PC-3 (cell line): ENCODE results near the gene GID4. TPM values are rescaled to one million over a fixed set of nuclear protein-coding genes. Genes with fewer than 3 reads are reported as not detected.

Source experiments
- ATAC-seq: fragments of 200-7000 bp; cut with Tn5 transposase; 2 replicates; pipeline ENCODE4 v1.9.1; 2020; ENCODE audit warnings: mild to moderate bottlenecking, moderate library complexity
- BruUV-seq: library from RNA; stranded (reverse); fragments of 400-500 nt; replicated peaks from 2 replicates; lab custom pipeline; 2021; lab: Mats Ljungman, UMichigan
- CTCF ChIA-PET: fragments of 300-600 bp; sonication (Branson Sonifier 250); formaldehyde crosslinking; loops from one replicate; lab custom pipeline; 2022; ENCODE audit warnings: antibody characterized with exemption; lab: Charles Lee
- POLR2A ChIA-PET: fragments of 300-600 bp; sonication (Branson Sonifier 250); formaldehyde crosslinking; loops from one replicate; lab custom pipeline; 2022; ENCODE audit warnings: antibody characterized with exemption; ENCODE audit not compliant: unreplicated experiment; lab: Charles Lee
- DNase-seq: peaks from one replicate; pipeline ENCODE4 v3.0.0-alpha.2; 2015
- H2AFZ ChIP-seq: fragments of 300-600 bp; sonication (generic); 2 replicates; pipeline ENCODE4 v1.6.0; 2016; ENCODE audit warnings: antibody characterized with exemption, low read length
- H3F3A ChIP-seq: fragments of 300-600 bp; sonication (generic); one replicate; pipeline ENCODE4 v1.6.0; 2017; ENCODE audit warnings: antibody characterized with exemption, low read length, control low read depth, mild to moderate bottlenecking; ENCODE audit not compliant: unreplicated experiment
- H3K27ac ChIP-seq: fragments of 300-600 bp; sonication (generic); 2 replicates; pipeline ENCODE4 v1.5.1; 2016; ENCODE audit warnings: mild to moderate bottlenecking, low read length
- H3K27me3 ChIP-seq: fragments of 300-600 bp; sonication (generic); 2 replicates; pipeline ENCODE4 v1.6.1; 2016; ENCODE audit warnings: low read length, mixed read lengths
- H3K36me3 ChIP-seq: fragments of 300-600 bp; sonication (generic); 2 replicates; pipeline ENCODE4 v1.6.1; 2016; ENCODE audit warnings: low read depth, mixed run types, low read length, mixed read lengths
- H3K4me1 ChIP-seq: fragments of 300-600 bp; sonication (generic); 2 replicates; pipeline ENCODE4 v1.5.1; 2016; ENCODE audit warnings: low read length; ENCODE audit not compliant: insufficient read depth
- H3K4me2 ChIP-seq: fragments of 300-600 bp; sonication (generic); 2 replicates; pipeline ENCODE4 v1.6.0; 2016; ENCODE audit warnings: low read length
- H3K4me3 ChIP-seq: fragments of 300-600 bp; sonication (generic); 2 replicates; pipeline ENCODE4 v1.5.1; 2016; ENCODE audit warnings: mild to moderate bottlenecking, low read length, mixed read lengths
- H3K79me2 ChIP-seq: fragments of 300-600 bp; sonication (generic); 2 replicates; pipeline ENCODE4 v1.6.1; 2017; ENCODE audit warnings: low read length, mixed read lengths
- H3K9ac ChIP-seq: fragments of 300-600 bp; sonication (generic); 2 replicates; pipeline ENCODE4 v1.6.0; 2016; ENCODE audit warnings: mild to moderate bottlenecking, low read length
- H3K9me2 ChIP-seq: fragments of 300-600 bp; sonication (generic); replicated peaks from 2 replicates; pipeline ENCODE4 v1.6.1; 2016; ENCODE audit warnings: mixed run types, low read length, mixed read lengths
- H3K9me3 ChIP-seq: fragments of 300-600 bp; sonication (generic); 2 replicates; pipeline ENCODE4 v1.6.1; 2016; ENCODE audit warnings: low read length, mixed read lengths
- H4K20me1 ChIP-seq: fragments of 300-600 bp; sonication (generic); 2 replicates; pipeline ENCODE4 v1.6.1; 2016; ENCODE audit warnings: low read length, mixed read lengths
- CTCF ChIP-seq: fragments of 300-600 bp; sonication (generic); conservative IDR thresholded peaks from 2 replicates; pipeline ENCODE4 v1.5.1; 2017; ENCODE audit warnings: antibody characterized with exemption, low read depth, mild to moderate bottlenecking, low read length
- EZH2 ChIP-seq: fragments of 300-600 bp; sonication (generic); IDR thresholded peaks from one replicate; pipeline ENCODE4 v1.6.1; 2017; ENCODE audit warnings: antibody characterized with exemption, mild to moderate bottlenecking, low read length; ENCODE audit not compliant: unreplicated experiment
- EZH2phosphoT487 ChIP-seq: fragments of 300-600 bp; sonication (generic); IDR thresholded peaks from 2 replicates; pipeline ENCODE4 v1.6.1; 2018; ENCODE audit warnings: mild to moderate bottlenecking, antibody characterized with exemption, low read length, borderline replicate concordance
- intact Hi-C: fragments of 100-400 bp; cut with micrococcal nuclease; formaldehyde crosslinking; loops from 2 replicates; pipeline ENCODE4 v1.9.0; 2023
- total RNA-seq: library from RNA; depleted of rRNA; stranded (reverse); fragments of >200 nt; gene quantifications from 2 replicates; pipeline ENCODE4 v1.2.3, GENCODE V29; 2014; rRNA removed

Gene GID4
- total RNA-seq, 1 experiment from 2014 or later = 7.3 TPM

- H3F3A ChIP-seq = no peaks in the 10 kb centered on the region
- no peaks in the 10 kb centered on the region for H3K27me3 ChIP-seq
- ChIA-PET POLR2A (no interaction called here), CTCF (no interaction called here)
- H3K9ac ChIP-seq = no peak overlapping the region
- H3K4me3 ChIP-seq = no peak overlapping the region
- H4K20me1 ChIP-seq = no peaks in the 10 kb centered on the region
- H3K79me2 ChIP-seq = no peaks in the 10 kb centered on the region
- DNase-seq (no peak), ATAC-seq (no peak)
- intact Hi-C loops = no loop called here
- BruUV-seq = no TSS peak
- H3K36me3 ChIP-seq = no peaks in the 10 kb centered on the region
- H2AFZ ChIP-seq = no peak overlapping the region
- no peaks in the 10 kb centered on the region for H3K9me2 ChIP-seq
- no peaks in the 10 kb centered on the region for H3K4me1 ChIP-seq
- no peak for TF ChIP-seq CTCF
- TF ChIP-seq EZH2phosphoT487 = no peak
- TF ChIP-seq EZH2 = no peak
- no peak overlapping the region for H3K4me2 ChIP-seq
- H3K27ac ChIP-seq = no peak overlapping the region
- H3K9me3 ChIP-seq = no peaks in the 10 kb centered on the region
Measured at GRCh38 chr17:18116078-18116477, 76.9 kb downstream of the GID4 start.

GRCh38 chr17:18117533-18117932 lies 78.3 kb downstream of the GID4 start:
- H3K79me2 ChIP-seq = no peaks in the 10 kb centered on the region
- no peak for DNase-seq
- H3F3A ChIP-seq = no peaks in the 10 kb centered on the region
- no peak overlapping the region for H2AFZ ChIP-seq
- H3K9ac ChIP-seq = no peak overlapping the region
- H3K9me3 ChIP-seq = no peaks in the 10 kb centered on the region
- no peak overlapping the region for H3K27ac ChIP-seq
- no peaks in the 10 kb centered on the region for H3K9me2 ChIP-seq
- no peaks in the 10 kb centered on the region for H4K20me1 ChIP-seq
- H3K4me3 ChIP-seq = no peak overlapping the region
- ATAC-seq = no peak
- ChIA-PET POLR2A (no interaction called here), CTCF (no interaction called here)
- H3K27me3 ChIP-seq = no peaks in the 10 kb centered on the region
- no peaks in the 10 kb centered on the region for H3K36me3 ChIP-seq
- no peak for TF ChIP-seq CTCF
- no peak for TF ChIP-seq EZH2
- TF ChIP-seq EZH2phosphoT487 = no peak
- no peaks in the 10 kb centered on the region for H3K4me1 ChIP-seq
- intact Hi-C loops = no loop called here
- no peak overlapping the region for H3K4me2 ChIP-seq
- BruUV-seq = no TSS peak

Other genes starting within 250 kb of the GID4 start
- gene SREBF1, start 202.4 kb upstream of the GID4 start, total RNA-seq = 167 and 194 TPM in 2 replicates
- gene TOM1L2, start 67.0 kb upstream of the GID4 start, total RNA-seq = 53.3 and 77.1 TPM in 2 replicates
- gene DRC3, start 66.5 kb upstream of the GID4 start, total RNA-seq = 1.9 and 2.2 TPM in 2 replicates
- gene ATPAF2, start 240 bp upstream of the GID4 start, total RNA-seq = 34.7 and 40.5 TPM in 2 replicates
- gene DRG2, start 48.5 kb downstream of the GID4 start, total RNA-seq = 84.1 and 102 TPM in 2 replicates
- gene MYO15A, start 69.3 kb downstream of the GID4 start, total RNA-seq = 0.26 TPM in 1 of 2 replicates, not detected in the other
- 207 and 227 TPM in 2 replicates for gene ALKBH5, start 144.4 kb downstream of the GID4 start, total RNA-seq
- gene LLGL1, start 186.2 kb downstream of the GID4 start, total RNA-seq = 47.4 and 60.6 TPM in 2 replicates
- 537 and 742 TPM in 2 replicates for gene FLII, start 219.3 kb downstream of the GID4 start, total RNA-seq
- 16.6 and 17.5 TPM in 2 replicates for gene MIEF2, start 221.3 kb downstream of the GID4 start, total RNA-seq